Stimulated activated CD4-positive, alpha-beta T cell treated with anti-CD3 and anti-CD28 coated beads, Interleukin-2, amount 100 ng/mL, for 48 hours (primary cell): ENCODE measurements around the gene XIRP2.
"Not testable (repeated sequence)": the region's sequence is repeated elsewhere in the genome, so short reads cannot be mapped to it uniquely, and the experiment has no call there.

Experiments
- DNase-seq, 2 donors: peaks; one replicate each; pipeline ENCODE4 v3.0.0-alpha.2; 2020

Gene XIRP2

DNA sequence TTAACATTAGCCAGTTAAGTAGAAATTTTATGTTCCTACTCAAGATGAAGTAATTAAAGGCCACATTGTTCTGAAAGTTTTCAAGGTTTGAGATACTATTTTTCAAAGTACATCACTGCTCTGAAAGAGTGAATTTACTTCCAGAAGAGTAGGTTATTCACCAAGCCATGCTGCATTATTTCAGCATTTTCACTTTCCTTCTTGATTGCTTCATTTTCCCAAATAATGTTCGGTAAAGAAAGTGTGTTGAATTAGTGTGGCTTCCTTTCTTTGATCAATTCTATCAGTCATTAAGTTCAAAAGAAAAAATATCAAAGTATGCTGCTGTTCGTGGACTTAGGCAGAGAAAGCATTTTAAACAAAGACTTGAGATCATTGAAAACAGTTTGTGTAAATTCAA, 310.3 kb downstream of the XIRP2 start:
- no peak for DNase-seq

DNA sequence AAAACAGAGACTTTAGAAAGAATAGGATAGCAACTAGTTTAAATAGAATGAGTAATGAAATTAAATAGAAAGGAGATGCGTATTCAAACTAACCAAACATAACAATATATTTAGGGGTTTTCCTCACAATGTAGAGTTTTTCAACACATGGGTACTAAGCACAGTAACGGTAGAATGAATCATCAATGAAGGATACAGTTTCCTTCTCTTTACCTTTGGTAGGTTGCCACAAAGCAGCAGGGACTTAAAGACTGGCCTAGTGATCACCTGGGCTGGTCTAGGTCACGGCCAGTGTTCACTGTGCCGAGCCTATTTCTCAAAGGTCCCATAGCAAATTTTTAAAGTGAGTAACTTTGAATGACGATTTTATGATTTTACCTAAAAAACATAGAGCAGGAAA, 311.7 kb downstream of the XIRP2 start:
- DNase-seq: no peak

DNA sequence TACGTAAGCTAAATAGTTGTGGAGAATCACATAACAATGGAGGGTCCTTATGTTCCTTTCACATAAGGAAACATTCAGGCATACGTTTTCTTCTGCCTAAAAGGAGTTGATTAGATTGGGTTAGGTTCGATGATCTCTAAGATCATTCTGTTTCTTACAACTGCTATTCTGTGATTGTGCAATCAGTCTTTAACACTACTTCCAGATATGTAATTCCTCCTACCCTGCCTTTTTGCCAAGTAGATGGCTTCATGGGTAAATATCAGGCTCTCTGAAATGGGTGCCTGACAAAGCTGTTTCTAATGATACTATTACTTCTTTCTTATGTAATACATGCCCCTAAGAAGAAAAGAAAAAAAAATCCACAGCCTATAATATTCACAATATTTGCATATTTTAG, 321.5 kb downstream of the XIRP2 start:
- DNase-seq: no peak

DNA sequence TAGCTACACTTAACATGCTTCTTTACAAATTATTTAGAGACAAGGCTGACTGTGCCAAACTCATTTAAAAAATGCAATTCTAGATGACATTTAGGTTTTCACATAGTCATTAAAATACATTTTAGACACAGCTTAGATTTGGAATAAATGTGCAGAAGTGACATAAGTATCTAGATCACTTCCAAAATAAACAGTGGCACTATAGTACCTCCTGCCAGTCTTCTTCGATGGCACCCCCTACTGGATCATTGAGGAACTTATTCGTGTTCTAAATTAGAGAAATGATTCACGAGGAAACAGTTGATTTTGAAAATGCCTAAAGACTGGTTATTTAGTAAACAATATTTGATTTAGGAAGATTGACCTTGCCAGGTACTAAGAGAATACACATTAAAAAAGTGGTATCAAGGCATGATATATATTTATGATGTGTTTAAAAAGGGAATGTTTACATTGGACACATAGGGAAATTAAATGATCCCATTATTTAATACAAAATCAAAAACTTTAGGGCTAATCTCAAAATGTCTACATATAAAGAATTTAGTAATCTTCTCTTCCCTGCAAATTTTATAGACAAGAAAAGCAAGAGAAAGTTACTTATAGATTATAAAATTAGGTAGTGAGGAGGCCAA, 323.9 kb downstream of the XIRP2 start:
- peak; percentile 4 to 5 for DNase-seq

DNA sequence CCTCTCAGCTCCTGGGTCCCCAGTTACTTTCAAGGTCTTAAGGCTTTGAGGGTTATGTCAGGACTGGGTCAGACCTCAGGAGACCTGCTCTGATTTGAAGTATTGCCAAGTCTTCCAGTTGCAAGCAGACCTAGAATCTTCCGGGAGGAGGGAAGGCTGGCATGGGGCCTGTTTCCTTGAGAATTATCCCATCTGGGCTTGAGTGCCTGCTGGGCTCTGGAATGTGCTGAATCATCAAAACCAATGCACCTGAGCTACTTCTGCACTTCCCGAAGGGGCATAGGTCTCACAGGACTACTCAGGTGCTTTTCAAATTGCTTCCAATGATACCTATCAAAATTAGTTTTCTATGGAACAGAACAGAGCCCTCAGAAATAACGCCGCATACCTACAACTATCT, 327.3 kb downstream of the XIRP2 start:
- no peak for DNase-seq

DNA sequence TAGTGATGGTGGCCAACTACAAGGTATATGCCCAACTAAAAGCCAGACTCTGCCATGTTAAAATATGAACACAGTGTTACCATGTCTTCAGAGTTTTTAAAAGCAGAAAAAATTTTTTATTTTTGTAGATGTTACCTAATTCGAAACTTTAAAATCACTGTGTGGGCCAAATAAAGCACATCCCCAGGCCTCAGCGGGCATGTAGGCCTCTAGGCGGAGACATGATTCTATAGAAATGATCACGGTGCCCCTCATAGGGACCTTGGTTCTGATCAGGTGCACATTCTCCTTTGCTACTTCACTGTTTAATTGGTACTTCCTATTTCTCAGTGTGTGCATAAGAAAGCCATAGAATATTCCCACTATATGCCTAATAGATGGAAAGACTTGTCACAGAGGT, 349.2 kb downstream of the XIRP2 start:
- no peak for DNase-seq

DNA sequence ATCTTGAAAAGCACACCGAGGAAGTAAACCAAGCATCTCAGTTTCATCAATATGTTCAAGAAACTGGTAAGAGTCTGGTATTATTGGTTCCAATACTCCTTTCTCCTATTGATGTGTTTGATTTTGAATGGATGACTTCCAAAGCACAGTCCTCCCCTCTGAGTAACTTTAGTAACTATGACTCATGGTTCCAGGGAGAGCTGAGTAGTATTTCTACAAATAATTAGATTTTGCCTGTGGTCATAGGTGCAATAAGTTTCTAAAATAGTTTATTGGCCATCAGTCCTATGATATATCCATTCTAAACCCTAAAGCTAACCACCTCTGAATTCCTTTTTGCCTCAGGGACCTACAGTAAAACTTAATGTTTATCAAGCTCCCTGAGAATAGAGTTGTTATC, 352.4 kb downstream of the XIRP2 start:
- no peak for DNase-seq

DNA sequence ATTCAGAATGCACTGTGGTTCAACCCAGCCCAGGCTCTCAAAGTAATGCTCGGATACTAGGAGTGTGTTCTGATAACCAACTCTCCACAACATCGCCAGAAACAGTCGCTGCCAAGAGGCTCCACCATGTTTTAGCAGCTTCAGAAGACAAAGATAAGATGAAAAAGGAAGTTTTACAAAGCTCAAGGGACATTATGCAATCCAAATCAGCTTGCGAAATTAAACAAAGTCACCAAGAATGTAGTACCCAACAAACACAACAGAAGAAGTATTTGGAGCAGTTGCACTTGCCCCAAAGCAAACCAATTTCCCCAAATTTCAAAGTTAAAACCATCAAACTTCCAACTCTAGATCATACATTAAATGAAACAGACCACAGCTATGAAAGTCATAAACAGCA, 360.9 kb downstream of the XIRP2 start:
- no peak for DNase-seq

DNA sequence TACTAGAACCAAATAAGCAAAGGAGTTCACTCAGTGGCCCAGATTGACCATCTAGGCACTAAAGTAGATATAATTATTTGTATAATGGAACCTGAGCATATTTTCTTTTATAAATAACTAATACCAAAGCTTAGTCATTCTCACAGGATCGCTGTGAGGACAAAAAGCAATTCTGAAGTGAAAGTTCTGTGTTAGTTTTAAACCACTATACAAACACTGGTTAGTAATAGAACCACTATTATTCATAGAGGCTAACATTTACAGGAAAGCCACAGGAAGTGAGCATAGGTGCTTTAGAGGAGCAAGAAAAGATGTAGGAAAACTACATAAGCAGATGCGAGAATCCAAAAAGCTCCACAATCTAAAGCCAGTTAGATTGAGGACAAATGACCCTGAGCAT, 364.7 kb downstream of the XIRP2 start:
- no peak for DNase-seq

DNA sequence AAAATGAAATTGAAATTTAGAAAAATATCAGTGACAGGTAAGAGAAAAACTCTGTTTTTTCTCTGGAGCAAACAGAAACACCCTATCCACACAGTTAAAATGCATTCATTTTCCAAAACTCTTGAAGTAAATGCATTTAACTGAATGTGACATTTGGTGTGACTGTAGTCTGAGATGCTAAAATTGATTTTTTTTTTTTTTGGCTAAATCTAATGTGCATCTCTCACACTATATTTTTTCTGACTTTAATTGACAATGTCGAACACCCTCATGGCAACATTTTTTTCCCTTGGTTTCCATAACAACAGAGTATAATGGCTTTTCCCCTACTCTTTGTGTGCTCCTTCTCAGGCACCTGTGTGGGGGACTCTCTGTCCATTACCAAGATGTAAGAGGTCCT, 366.4 kb downstream of the XIRP2 start:
- no peak for DNase-seq

DNA sequence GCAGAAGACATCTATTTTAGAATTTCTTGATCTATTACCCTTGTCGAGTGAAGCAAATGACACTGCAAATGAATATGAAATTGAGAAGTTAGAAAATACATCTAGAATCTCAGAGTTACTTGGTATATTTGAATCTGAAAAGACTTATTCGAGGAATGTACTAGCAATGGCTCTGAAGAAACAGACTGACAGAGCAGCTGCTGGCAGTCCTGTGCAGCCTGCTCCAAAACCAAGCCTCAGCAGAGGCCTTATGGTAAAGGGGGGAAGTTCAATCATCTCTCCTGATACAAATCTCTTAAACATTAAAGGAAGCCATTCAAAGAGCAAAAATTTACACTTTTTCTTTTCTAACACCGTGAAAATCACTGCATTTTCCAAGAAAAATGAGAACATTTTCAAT, 370.4 kb downstream of the XIRP2 start:
- no peak for DNase-seq

DNA sequence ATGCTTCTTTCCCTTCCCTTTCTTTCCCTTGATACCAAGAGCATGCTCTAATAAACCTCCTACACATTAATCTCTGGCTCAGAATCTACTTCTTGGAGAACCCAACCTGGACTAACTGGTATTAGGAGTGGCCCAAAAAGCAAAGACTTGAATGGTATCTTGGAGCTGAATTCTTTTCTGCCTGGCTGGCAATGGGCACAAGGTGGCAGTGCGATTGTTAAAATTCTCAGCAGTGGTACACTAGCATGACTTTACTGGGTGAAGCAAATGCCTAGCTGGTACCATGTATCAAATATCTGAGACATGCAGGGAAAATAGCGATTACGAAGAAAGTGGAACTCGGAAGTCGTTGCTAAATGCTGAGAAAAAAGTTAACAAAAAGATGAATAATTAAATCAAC, 376.1 kb downstream of the XIRP2 start:
- DNase-seq: no peak

DNA sequence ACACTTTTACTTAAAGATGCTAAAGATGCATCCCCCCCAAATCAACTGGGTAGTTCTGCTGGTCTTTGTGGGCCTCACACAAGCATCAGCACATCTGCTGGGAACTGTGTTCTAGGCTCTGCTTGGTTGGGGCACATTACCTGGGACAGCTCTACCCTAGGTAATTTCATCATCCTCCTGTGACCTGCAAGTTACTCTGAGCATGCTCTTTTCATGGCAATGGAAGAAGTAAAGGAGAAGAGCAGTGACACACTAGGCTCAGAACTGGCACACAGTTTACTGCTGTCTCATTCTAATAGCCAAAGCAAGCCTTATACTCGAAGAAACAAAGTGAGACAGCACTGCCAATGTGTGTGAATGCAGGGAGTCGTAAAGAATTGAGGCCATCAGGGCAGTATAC, 376.7 kb downstream of the XIRP2 start:
- DNase-seq: no peak

DNA sequence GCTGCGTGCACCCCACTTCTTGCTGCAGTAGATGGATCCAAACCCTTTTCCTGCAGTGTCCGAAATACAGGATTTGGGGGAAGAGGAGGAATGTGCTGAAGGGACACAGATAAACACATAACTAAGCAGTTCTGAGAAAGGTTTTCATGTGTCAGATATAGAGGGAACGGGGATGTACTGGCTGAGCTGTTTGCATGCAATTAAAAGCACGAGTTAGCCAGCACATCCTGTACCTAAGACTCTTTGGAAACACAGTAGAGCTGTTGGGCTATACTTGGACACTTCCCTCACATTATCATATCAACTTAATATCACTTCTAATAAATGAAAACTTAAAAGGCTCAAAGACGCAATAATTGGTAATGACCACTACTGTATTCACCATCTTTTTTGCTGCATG, 377.4 kb downstream of the XIRP2 start:
- DNase-seq: no peak

DNA sequence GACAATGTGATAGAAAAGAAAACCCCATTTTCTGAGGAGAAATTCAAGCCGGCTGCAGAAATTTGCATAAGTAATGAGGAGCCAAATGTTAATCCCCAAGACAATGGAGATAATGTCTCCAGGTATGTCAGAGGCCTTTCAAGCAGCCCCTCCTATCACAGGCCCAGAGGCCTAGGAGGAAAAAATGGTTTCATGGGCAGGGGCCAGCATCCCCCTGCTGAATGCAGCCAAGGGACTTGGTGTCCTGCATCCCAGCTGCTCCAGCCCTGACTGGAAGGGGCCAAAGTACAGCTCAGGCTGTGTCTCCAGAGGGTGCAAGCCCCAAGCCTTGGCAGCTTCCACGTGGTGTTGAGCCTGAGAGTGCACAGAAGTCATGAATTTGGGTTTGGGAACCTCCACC, 380.0 kb downstream of the XIRP2 start:
- not testable (repeated sequence) for DNase-seq

DNA sequence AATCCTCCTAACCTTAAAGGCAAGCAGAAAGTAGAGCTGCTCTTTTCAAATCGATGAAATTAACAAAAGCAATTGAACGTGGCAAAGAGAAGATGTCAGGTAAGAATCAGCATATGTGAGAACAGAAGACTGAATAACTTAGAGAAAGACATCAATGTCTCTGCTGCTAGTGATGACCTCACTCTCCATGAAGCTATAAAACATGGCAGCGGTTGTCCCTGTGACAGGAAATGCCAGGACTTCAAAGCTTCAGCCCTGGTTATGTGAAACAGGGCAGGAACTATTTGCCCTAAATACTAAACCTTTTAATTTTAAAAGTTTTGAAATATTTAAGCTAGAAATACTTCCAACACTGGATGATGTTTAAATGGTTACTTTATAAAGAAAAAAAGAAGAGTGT, 383.7 kb downstream of the XIRP2 start:
- no peak for DNase-seq

DNA sequence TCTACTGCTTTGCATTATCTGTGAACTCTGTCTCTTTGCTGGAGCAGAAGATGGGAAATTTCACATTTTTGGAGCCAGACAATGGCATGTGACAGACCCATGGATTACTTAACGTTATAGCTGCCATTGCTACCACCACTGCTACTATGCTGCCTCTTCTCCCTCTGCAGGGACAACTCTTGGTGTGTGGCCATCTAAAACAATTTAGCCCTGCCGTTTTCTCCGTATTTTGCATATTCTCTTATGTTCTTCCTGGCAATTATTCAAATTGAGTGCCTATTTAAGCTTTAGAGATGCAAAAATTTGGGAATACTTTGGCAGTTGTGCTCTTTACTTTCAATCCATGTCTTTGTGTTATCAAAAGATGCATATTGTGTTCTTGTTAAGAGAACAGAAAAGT, 386.8 kb downstream of the XIRP2 start:
- DNase-seq: no peak

DNA sequence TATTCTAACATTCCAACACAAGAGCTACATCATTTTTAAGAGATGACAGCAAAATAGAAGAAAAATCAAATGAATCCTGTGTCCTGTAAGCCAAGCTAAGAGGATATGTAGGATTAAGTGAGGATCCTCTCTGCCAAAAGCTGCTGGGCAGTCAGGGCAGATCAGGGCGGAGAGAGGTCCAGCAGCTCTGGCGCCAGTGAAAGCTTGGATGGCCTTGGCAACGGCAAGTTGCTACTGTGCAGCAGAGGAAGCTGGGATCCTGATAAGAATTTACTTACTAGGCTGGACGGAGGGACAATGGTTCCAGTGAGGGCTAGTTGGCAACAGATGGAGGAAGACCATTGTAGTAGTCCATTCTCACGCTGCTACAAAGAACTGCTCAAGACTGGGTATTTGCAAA, 391.5 kb downstream of the XIRP2 start:
- no peak for DNase-seq

DNA sequence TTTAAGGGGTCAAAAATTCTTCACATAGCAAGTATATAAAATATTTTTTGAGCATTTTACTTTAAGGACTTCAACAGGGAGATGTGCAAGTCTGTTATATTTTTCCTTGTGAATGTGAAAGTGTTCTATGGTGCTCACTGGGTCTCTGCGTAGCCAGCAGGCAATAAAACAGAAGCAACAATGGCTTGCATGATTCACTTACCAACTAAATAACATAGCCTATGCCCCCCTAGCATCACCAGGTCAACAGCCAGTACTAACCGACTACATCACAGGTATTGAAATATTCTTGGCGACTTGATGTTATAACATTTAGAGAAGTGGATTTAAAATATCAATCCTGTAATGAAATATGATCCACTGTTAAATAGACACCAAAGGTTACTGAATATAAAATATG, 398.9 kb downstream of the XIRP2 start:
- no peak for DNase-seq

DNA sequence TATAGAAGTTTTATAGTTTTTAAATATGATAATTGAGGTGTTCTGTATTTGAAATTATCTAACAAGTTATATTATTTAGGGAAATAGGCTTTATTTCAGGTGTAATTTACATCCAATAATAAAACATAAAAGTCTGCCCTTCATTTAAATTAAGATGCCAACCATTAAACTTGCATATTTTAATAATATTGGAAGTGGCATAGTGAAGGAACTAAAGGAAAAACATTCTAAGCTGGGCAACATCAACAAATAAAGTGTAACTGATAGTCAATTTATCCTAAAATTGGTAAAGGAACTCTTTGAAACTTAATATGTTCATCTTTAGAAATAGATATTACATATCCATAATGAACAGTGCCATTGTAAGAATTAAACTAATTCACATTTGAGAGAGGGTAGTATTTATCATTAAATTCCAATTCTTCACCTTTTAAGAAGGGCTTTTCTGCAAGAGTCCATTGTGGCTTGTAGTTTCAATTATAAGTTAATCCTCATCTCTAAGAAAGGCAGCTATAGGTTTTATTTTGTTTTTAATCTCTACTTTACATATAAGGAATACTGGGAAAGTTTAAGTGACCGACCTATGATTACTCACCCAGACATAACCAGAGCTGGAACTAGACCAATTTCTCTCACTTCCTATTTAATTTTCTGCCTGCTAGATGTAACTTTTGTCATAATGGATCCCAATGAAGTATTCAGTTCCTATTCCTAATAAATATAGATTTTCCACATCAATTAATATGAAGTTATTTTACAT, 401.6 kb downstream of the XIRP2 start:
- DNase-seq: no peak

DNA sequence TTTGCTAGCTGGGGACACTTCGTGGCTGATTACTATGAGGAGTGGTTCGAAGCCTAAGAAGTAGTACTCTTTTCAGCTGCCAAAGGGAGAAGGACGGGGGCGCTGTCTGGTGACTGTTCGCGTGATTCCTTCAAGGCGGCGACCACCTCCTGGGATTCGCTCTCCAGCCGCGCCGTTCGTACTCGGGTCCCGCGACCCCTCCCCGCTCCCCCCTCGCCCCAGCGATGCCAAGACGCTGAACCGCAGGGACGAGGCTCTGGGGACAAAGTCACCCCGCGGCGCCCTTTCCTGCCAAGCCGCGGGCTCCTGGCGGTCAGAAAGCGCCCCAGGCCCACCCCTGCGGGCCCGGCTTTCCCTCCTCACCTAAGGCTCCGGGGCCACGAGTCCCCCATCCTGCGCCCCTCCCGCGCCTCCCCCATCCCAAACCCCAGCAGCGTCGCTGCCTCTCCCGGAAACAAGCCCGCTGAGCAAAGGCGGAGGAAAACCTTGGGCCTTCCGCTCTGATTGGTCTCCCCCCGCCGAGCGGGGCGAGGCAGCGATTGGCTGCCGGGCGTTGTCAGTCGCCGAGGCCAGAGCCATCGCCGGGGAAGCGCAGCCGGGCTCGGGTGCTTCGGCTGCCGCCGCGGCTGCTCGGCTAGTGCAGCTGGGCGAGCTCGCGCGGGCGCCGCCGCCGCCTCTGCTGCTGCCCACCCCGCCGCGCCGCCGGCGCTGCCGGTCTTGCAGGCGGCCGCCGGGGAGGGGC, 404.3 kb downstream of the XIRP2 start, which contains the start of gene B3GALT1:
Gene B3GALT1, plus strand, starts transcription at position 572 of the 742 bp plus-strand sequence.
- DNase-seq: peak; percentile 52 to 62

DNA sequence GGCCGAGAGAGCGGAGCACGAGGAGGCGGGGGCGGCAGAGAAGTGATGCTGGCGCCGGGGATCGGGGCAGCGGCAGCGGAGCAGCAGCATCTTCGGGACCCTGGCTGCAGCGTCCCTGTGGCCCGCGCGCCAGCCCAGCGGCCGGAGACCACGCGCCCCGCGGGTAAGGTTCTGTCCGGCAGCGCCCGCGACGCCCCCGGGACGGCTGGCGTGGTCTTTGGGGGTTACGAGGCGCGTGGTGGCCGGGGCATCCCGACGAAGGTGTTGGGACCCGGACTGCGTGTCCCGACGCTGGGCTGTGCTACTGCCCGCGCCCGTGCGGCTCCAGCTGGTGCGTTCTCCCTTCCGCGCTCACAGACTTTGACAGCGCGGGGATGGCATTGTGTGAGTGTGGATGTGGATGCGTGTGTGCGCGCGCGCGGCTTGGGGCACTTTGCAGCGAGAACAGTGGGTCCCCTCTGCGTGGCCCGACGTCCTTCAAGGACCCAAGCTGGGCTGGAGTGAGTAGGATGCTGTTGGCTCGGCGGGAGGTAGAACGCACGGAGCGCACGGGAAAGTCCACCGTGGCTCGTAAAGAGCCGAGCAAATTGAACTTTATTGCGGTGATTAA, 405.0 kb downstream of the XIRP2 start:
- DNase-seq: no peak

DNA sequence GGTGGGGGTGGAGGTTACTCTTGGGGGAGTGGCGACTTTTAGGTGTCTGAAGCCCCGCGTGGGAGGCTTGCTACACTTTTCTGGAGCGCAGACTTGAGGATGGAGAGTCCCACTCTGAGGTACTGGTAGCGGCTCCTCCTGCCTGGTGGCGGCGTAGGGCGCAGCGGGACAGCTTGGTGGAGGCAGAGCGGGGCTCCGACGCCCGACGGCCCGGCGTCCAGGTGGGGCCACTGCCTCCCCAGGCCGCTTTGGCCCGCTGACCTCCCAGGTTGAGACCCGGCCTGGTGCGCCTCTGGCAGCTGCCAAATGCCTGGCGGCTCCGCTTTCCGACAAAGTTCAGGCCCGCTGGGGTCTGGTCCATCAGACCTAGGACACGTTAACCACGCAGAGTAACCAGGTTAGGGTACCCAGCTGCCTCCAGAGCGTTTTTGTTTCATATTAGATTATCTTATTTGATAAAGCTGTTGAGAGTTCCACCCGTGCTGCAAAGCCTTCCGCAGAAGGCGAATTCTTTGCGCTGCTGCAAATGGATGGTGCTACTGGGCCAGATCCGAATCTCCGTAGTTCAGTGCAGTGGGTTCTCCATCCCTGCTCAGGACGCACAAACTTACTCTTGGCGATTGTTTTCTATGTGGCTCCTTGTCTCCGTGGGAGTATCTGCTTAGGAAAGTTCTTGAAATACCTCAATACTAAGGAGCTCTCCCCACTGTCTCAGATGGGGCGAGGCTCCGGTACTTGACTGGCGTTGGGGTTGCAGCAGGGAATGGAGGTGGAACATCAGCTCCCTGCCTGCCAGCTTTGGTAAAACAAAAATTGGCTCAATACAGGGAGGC, 405.9 kb downstream of the XIRP2 start:
- no peak for DNase-seq
